WI38 (cell line): ENCODE measurements around the gene USP34.
"Not testable (repeated sequence)": the region's sequence is repeated elsewhere in the genome, so short reads cannot be mapped to it uniquely, and the experiment has no call there.

Experiments used
- H3K4me3 ChIP-seq: 2 replicates; pipeline ENCODE4 v1.5.1; 2011; ENCODE audit warnings: low read depth, mild to moderate bottlenecking, control low read depth, low read length
- TF ChIP-seq, protein P1 (sequence below): IDR thresholded peaks from 2 replicates; pipeline ENCODE4 v1.5.1; 2012; ENCODE audit warnings: low read depth, mild to moderate bottlenecking, control low read depth, low read length

USP34 gene

GRCh38 chr2:61196671-61197070, 274.2 kb downstream of the USP34 start:
- no peak overlapping the region for H3K4me3 ChIP-seq
- TF ChIP-seq, protein P1, sequence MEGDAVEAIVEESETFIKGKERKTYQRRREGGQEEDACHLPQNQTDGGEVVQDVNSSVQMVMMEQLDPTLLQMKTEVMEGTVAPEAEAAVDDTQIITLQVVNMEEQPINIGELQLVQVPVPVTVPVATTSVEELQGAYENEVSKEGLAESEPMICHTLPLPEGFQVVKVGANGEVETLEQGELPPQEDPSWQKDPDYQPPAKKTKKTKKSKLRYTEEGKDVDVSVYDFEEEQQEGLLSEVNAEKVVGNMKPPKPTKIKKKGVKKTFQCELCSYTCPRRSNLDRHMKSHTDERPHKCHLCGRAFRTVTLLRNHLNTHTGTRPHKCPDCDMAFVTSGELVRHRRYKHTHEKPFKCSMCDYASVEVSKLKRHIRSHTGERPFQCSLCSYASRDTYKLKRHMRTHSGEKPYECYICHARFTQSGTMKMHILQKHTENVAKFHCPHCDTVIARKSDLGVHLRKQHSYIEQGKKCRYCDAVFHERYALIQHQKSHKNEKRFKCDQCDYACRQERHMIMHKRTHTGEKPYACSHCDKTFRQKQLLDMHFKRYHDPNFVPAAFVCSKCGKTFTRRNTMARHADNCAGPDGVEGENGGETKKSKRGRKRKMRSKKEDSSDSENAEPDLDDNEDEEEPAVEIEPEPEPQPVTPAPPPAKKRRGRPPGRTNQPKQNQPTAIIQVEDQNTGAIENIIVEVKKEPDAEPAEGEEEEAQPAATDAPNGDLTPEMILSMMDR: no peak

DNA sequence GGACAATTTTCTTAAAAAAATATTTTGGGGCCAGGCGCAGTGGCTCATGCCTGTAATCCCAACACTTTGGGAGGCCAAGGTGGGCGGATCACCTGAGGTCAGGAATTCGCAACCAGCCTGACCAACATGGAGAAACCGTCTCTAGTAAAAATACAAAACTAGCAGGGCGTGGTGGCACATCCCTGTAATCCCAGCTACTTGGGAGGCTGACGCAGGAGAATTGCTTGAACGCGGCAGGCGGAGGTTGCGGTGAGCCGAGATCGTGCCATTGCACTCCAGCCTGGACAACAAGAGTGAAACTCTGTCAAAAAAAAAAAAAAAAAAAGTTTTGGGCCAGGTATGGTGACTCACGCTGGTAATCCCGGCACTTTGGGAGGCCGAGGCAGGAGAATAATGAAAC, 276.2 kb downstream of the USP34 start:
- H3K4me3 ChIP-seq: not testable (repeated sequence)

DNA sequence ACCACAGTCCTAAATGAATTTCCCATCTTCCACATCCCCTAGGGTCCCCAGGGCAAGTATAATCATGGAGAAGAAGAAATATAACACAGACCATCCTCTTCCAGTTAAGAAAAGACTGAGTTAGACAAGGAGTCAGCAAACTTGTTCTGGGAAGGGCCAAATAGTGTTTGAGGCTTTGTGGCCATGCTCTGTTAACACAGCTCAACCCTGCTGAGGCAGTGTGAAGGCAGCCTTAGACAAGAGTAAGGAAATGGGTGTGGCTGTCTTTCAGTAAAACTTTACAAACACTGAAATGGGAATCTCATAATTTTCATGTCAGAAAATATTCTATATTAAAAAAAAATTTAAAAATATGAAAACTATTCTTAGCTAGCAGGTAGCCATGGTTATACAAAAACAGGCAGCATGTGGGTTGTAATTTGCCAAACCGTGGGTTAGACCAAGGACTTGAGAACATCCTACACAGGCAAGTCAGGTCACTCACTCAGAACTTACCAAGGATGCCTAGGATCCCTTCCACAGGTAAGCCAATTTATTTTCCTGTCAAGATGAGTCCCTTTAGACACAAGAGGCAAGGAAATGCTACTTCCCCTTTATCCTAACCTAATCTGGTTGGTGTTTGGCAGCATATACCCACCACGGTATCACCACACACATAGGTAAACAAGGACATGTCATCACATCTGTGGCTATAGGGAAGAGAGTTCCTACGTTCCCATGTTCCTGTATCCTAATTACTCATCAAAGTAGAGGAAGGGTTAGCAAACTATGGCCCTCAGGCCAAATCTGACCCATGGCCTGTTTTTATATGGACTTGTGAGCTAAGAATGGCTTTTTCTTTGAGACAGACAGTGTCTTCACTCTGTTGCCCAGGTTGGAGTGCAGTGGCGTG, 277.0 kb downstream of the USP34 start:
- TF ChIP-seq, protein P1: no peak
- H3K4me3 ChIP-seq: no peak overlapping the region

- TF ChIP-seq, protein P1: no peak
- H3K4me3 ChIP-seq: no peak overlapping the region
Observed at GRCh38 chr2:61187085-61187484, 283.8 kb downstream of the USP34 start.

GRCh38 chr2:61185231-61185728, 285.6 kb downstream of the USP34 start:
- no peak overlapping the region for H3K4me3 ChIP-seq
- TF ChIP-seq, protein P1: no peak

GRCh38 chr2:61184263-61184662, 286.6 kb downstream of the USP34 start:
- H3K4me3 ChIP-seq: no peak overlapping the region
- TF ChIP-seq, protein P1: no peak

- TF ChIP-seq, protein P1: no peak
- no peak overlapping the region for H3K4me3 ChIP-seq
Observed at GRCh38 chr2:61183795-61184194, 287.1 kb downstream of the USP34 start.
